Right lobe of liver (tissue), 6 donors: ENCODE data around the gene SCYL2. TPM values are rescaled to one million over a fixed set of nuclear protein-coding genes. Genes with fewer than 3 reads are reported as not detected.
"Not testable (repeated sequence)": the region's sequence is repeated elsewhere in the genome, so short reads cannot be mapped to it uniquely, and the experiment has no call there.

ENCODE experiments used
- ATAC-seq, 4 donors: fragments of 200-7000 bp; cut with Tn5 transposase; one replicate each; pipeline ENCODE4 v1.9.1; 2020; ENCODE audit warnings: mild to moderate bottlenecking in 4 of 4, moderate library complexity in 4 of 4
- DNase-seq, 3 donors: peaks; one replicate each; pipeline ENCODE4 v3.0.0-alpha.2; 2020
- H3K27ac ChIP-seq, 3 donors: fragments of 200-600 bp; one replicate each; pipeline ENCODE4 v1.8.0; 2022
- H3K27me3 ChIP-seq, 2 donors: fragments of 200-600 bp; one replicate each; pipeline ENCODE4 v1.8.0; 2022
- H3K36me3 ChIP-seq, 4 donors: fragments of 200-600 bp; sonication (generic) in 1 of 4; one replicate each; pipeline versions ENCODE4 v1.5.1 to v1.8.0; 2017 to 2022; ENCODE audit warnings: control low read depth in 1 of 4
- H3K4me1 ChIP-seq, 4 donors: fragments of 200-600 bp; sonication (generic) in 1 of 4; one replicate each; pipeline versions ENCODE4 v1.5.1 to v1.8.0; 2017 to 2022; ENCODE audit warnings: control low read depth in 1 of 4
- H3K4me3 ChIP-seq, 3 donors: fragments of 200-600 bp; one replicate each; pipeline ENCODE4 v1.8.0; 2022
- H3K9me3 ChIP-seq, 4 donors: fragments of 200-600 bp; sonication (generic) in 1 of 4; one replicate each; pipeline versions ENCODE4 v1.5.1 to v1.8.0; 2017 to 2022; ENCODE audit warnings: control low read depth in 1 of 4
- CTCF ChIP-seq, 4 donors: fragments of 200-600 bp in 3 of 4; fragments of 450-650 bp in 1 of 4; IDR thresholded peaks; one replicate each; pipeline versions ENCODE4 v1.5.1 to v1.8.0; 2016 to 2022; ENCODE audit warnings: antibody characterized with exemption in 4 of 4, mild to moderate bottlenecking in 2 of 4
- POLR2A ChIP-seq: fragments of 450-650 bp; IDR thresholded peaks from one replicate; pipeline ENCODE4 v1.6.1; 2017; ENCODE audit warnings: antibody characterized with exemption, mild to moderate bottlenecking
- WGBS: methylation state at CpG from one replicate; pipeline ENCODE4 v1.1.6; 2018; ENCODE audit warnings: low coverage, low lambda C conversion rate; ENCODE audit not compliant: insufficient coverage; ENCODE audit errors: missing lambda C conversion rate; 5-methylcytosine and 5-hydroxymethylcytosine counted together
- intact Hi-C, 2 donors: fragments of 100-400 bp; cut with DNase I; formaldehyde crosslinking; loops; one replicate each; pipeline versions ENCODE4 v1.11.2 to v1.14.1; 2022
- total RNA-seq, 6 experiments: library from RNA; depleted of rRNA in 2 of 6; stranded (reverse); fragments of >200 nt in 2 of 6; fragmentation: NEBNext Ultra II Directional in 3 of 6; extraction: Animal tissue kit (Norgen Biotek cat#: 25700) in 3 of 6; gene quantifications; one replicate each; pipeline versions ENCODE4 v1.1.0 to v1.2.4, GENCODE V29; 2016 to 2023
- donor health status: DM: no; HTN: yes; CAD: no.
- donor health status: DM: no; HTN: no; CAD: no.
- donor health status: DM: no; HTN: no; CAD: no.
- donor health status: DM: no; HTN: yes; CAD: no.
- donor health status: DM: no; HTN: yes; CAD: no.

Gene SCYL2
- total RNA-seq, 6 experiments from 2014 or later = 17.9 to 34.1 (median 28.0) TPM

- no peak for TF ChIP-seq CTCF (IDR thresholded peaks at IDR 0.05)
- no peak for TF ChIP-seq POLR2A
- Histone ChIP-seq H3K36me3 (peaks cover 0 to 19% (median 0%) of the 10 kb centered on the region in 4 donors), H3K9me3 (no peaks in the 10 kb centered on the region), H3K4me3 (no peak overlapping the region), H3K27me3 (no peaks in the 10 kb centered on the region), H3K4me1 (peaks cover 0 to 13% (median 4%) of the 10 kb centered on the region in 4 donors), H3K27ac (no peak overlapping the region)
- intact Hi-C loops = no loop called here
- DNase-seq (no peak), ATAC-seq (no peak)
Measured at GRCh38 chr12:100225491-100225890, 41.5 kb upstream of the SCYL2 start.

GRCh38 chr12:100229036-100229635 lies 37.8 kb upstream of the SCYL2 start:
- Histone ChIP-seq H3K27me3 (no peaks in the 10 kb centered on the region), H3K4me1 (peaks cover 0 to 7% (median 0%) of the 10 kb centered on the region in 4 donors), H3K9me3 (no peaks in the 10 kb centered on the region), H3K36me3 (peaks cover 0 to 9% (median 0%) of the 10 kb centered on the region in 4 donors), H3K27ac (no peak overlapping the region), H3K4me3 (no peak overlapping the region)
- WGBS = 72% methylated on average over 5 of the region's 5 CpGs
- TF ChIP-seq CTCF (IDR thresholded peaks at IDR 0.05) (peak; percentile 7 to 47 (median 36)), POLR2A (no peak)
- intact Hi-C loops = no loop called here
- DNase-seq = no peak
- ATAC-seq = peak; percentile 80 to 87 (median 81)

GRCh38 chr12:100229876-100230275 lies 37.1 kb upstream of the SCYL2 start:
- Histone ChIP-seq H3K27me3 (no peaks in the 10 kb centered on the region), H3K4me1 (peaks cover 0 to 7% (median 0%) of the 10 kb centered on the region in 4 donors), H3K9me3 (no peaks in the 10 kb centered on the region), H3K36me3 (peaks cover 0 to 2% (median 0%) of the 10 kb centered on the region in 4 donors), H3K4me3 (no peak overlapping the region), H3K27ac (no peak overlapping the region)
- ATAC-seq (peak in 1 of 4 donors; percentile 24), DNase-seq (no peak)
- intact Hi-C loops = no loop called here
- TF ChIP-seq POLR2A (no peak), CTCF (IDR thresholded peaks at IDR 0.05) (no peak)
- WGBS = 78% methylated on average over 4 of the region's 4 CpGs

- H3K27ac ChIP-seq, H3K4me1 ChIP-seq, DNase-seq, intact Hi-C loops, H3K4me3 ChIP-seq, H3K36me3 ChIP-seq, H3K9me3 ChIP-seq, H3K27me3 ChIP-seq: not testable (repeated sequence)
- 41% methylated on average over 2 of the region's 3 CpGs for WGBS
- ATAC-seq = peak in 3 of 4 donors; percentile 23 to 53 (median 25)
Measured at GRCh38 chr12:100231873-100232272, 35.1 kb upstream of the SCYL2 start.

- no peak overlapping the region for H3K4me3 ChIP-seq
- DNase-seq (no peak), ATAC-seq (no peak)
- intact Hi-C loops = no loop called here
- H3K9me3 ChIP-seq = no peaks in the 10 kb centered on the region
- H3K4me1 ChIP-seq = peaks cover 0 to 13% (median 3%) of the 10 kb centered on the region in 4 donors
- H3K36me3 ChIP-seq = no peaks in the 10 kb centered on the region
- WGBS = 40% methylated on average over 3 of the region's 3 CpGs
- H3K27me3 ChIP-seq = no peaks in the 10 kb centered on the region
- no peak for TF ChIP-seq POLR2A
- TF ChIP-seq CTCF (IDR thresholded peaks at IDR 0.05) = no peak
- no peak overlapping the region for H3K27ac ChIP-seq
Measured at GRCh38 chr12:100234166-100234565, 32.8 kb upstream of the SCYL2 start.
